Measurements from ENCODE around the gene DGKI.

Gene DGKI

GRCh38 chr7:137844677-137845425 is 1.9 kb downstream of the DGKI start:
- DNase-seq (ENCODE audit: extremely low spot score), result no peak
- CTCF ChIA-PET, result no interaction called here
- TF ChIP-seq FOXK2 (IDR thresholded peaks at IDR 0.05) (no peak), SUZ12 (IDR thresholded peaks at IDR 0.05) (no peak), LEF1 (IDR thresholded peaks at IDR 0.05; ENCODE audit: borderline replicate concordance) (no peak), NFRKB (IDR thresholded peaks at IDR 0.05) (no peak), TARDBP (IDR thresholded peaks at IDR 0.05) (no peak), ARNT (IDR thresholded peaks at IDR 0.05) (no peak), ELF4 (IDR thresholded peaks at IDR 0.05) (no peak), FOXM1 (IDR thresholded peaks at IDR 0.05; ENCODE audit: borderline replicate concordance) (no peak), SP1 (IDR thresholded peaks at IDR 0.05) (no peak), ZNF384 (IDR thresholded peaks at IDR 0.05) (no peak), HDGF (IDR thresholded peaks at IDR 0.05; ENCODE audit: borderline replicate concordance) (no peak), BHLHE40 (IDR thresholded peaks at IDR 0.05; ENCODE audit: borderline replicate concordance) (no peak), CTBP1 (IDR thresholded peaks at IDR 0.05; ENCODE audit: borderline replicate concordance) (no peak)
- POLR2A ChIA-PET, result no interaction called here

GRCh38 chr7:137839903-137840779 is 6.6 kb downstream of the DGKI start:
- DNase-seq (ENCODE audit: extremely low spot score), result no peak
- ChIA-PET POLR2A (no interaction called here), CTCF (no interaction called here)
- no peak for TF ChIP-seq PKNOX1 (IDR thresholded peaks at IDR 0.05)
- TF ChIP-seq FOXK2 (IDR thresholded peaks at IDR 0.05), result no peak
- TF ChIP-seq NFRKB (IDR thresholded peaks at IDR 0.05), result no peak
- TF ChIP-seq TARDBP (IDR thresholded peaks at IDR 0.05), result no peak
- no peak for TF ChIP-seq FOXA1 (IDR thresholded peaks at IDR 0.05)
- TF ChIP-seq BHLHE40 (IDR thresholded peaks at IDR 0.05; ENCODE audit: borderline replicate concordance), result no peak
- TF ChIP-seq ELF4 (IDR thresholded peaks at IDR 0.05), result no peak
- no peak for TF ChIP-seq ZNF384 (IDR thresholded peaks at IDR 0.05)
- no peak for TF ChIP-seq L3MBTL2 (conservative IDR thresholded peaks at IDR 0.05)
- TF ChIP-seq HDGF (IDR thresholded peaks at IDR 0.05; ENCODE audit: borderline replicate concordance), result no peak
- no peak for TF ChIP-seq LEF1 (IDR thresholded peaks at IDR 0.05; ENCODE audit: borderline replicate concordance)
- TF ChIP-seq FOXM1 (IDR thresholded peaks at IDR 0.05; ENCODE audit: borderline replicate concordance), result no peak
- no peak for TF ChIP-seq CTBP1 (IDR thresholded peaks at IDR 0.05; ENCODE audit: borderline replicate concordance)
- TF ChIP-seq ARNT (IDR thresholded peaks at IDR 0.05), result no peak
- TF ChIP-seq SP1 (IDR thresholded peaks at IDR 0.05), result no peak
- no peak for TF ChIP-seq SUZ12 (IDR thresholded peaks at IDR 0.05)

- ChIA-PET POLR2A (no interaction called here), CTCF (no interaction called here)
- DNase-seq (ENCODE audit: extremely low spot score), result no peak
- TF ChIP-seq ELF4 (IDR thresholded peaks at IDR 0.05), result no peak
- no peak for TF ChIP-seq SUZ12 (IDR thresholded peaks at IDR 0.05)
- no peak for TF ChIP-seq CTBP1 (IDR thresholded peaks at IDR 0.05; ENCODE audit: borderline replicate concordance)
- no peak for TF ChIP-seq FOXA1 (IDR thresholded peaks at IDR 0.05)
Measured at GRCh38 chr7:137838706-137839315, 8.0 kb downstream of the DGKI start.

GRCh38 chr7:137836541-137836940 is 10.2 kb downstream of the DGKI start:
- DNase-seq (ENCODE audit: extremely low spot score), result no peak
- ChIA-PET POLR2A (no interaction called here), CTCF (interaction anchor here (0.9 kb wide), 1 partner anchor 180 kb away, joined by 3 read pairs; no protein-coding TSS in a partner anchor)
- no peak for TF ChIP-seq L3MBTL2 (conservative IDR thresholded peaks at IDR 0.05)
- no peak for TF ChIP-seq FOXM1 (IDR thresholded peaks at IDR 0.05; ENCODE audit: borderline replicate concordance)
- TF ChIP-seq ELF4 (IDR thresholded peaks at IDR 0.05), result no peak
- no peak for TF ChIP-seq ZNF384 (IDR thresholded peaks at IDR 0.05)
- TF ChIP-seq LEF1 (IDR thresholded peaks at IDR 0.05; ENCODE audit: borderline replicate concordance), result no peak
- TF ChIP-seq PKNOX1 (IDR thresholded peaks at IDR 0.05), result no peak
- no peak for TF ChIP-seq ARNT (IDR thresholded peaks at IDR 0.05)
- TF ChIP-seq FOXK2 (IDR thresholded peaks at IDR 0.05), result no peak
- no peak for TF ChIP-seq BHLHE40 (IDR thresholded peaks at IDR 0.05; ENCODE audit: borderline replicate concordance)

- CTCF ChIA-PET, result no interaction called here
Measured at GRCh38 chr7:137836113-137836509, 10.7 kb downstream of the DGKI start.

More at GRCh38 chr7:137836113-137836509, 10.7 kb downstream of the DGKI start:
- TF ChIP-seq LEF1 (IDR thresholded peaks at IDR 0.05; ENCODE audit: borderline replicate concordance) (no peak), ARNT (IDR thresholded peaks at IDR 0.05) (no peak), ELF4 (IDR thresholded peaks at IDR 0.05) (no peak), FOXM1 (IDR thresholded peaks at IDR 0.05; ENCODE audit: borderline replicate concordance) (no peak), FOXK2 (IDR thresholded peaks at IDR 0.05) (no peak), PKNOX1 (IDR thresholded peaks at IDR 0.05) (no peak), ZNF384 (IDR thresholded peaks at IDR 0.05) (no peak), SUZ12 (IDR thresholded peaks at IDR 0.05) (no peak), FOXA1 (IDR thresholded peaks at IDR 0.05) (no peak), HDGF (IDR thresholded peaks at IDR 0.05; ENCODE audit: borderline replicate concordance) (no peak), BHLHE40 (IDR thresholded peaks at IDR 0.05; ENCODE audit: borderline replicate concordance) (no peak), NFRKB (IDR thresholded peaks at IDR 0.05) (no peak), CTBP1 (IDR thresholded peaks at IDR 0.05; ENCODE audit: borderline replicate concordance) (no peak), L3MBTL2 (conservative IDR thresholded peaks at IDR 0.05) (no peak), TARDBP (IDR thresholded peaks at IDR 0.05) (no peak), SP1 (IDR thresholded peaks at IDR 0.05) (no peak)
- POLR2A ChIA-PET, result no interaction called here
- DNase-seq (ENCODE audit: extremely low spot score), result no peak
